Hepatocyte (in vitro differentiated cells): ENCODE measurements around the gene ZNF385B.

ENCODE experiments used
- CTCF ChIP-seq: fragments of 200-600 bp; sonication (generic); IDR thresholded peaks from 2 replicates; pipeline ENCODE4 v1.5.1; 2016; ENCODE audit warnings: antibody characterized with exemption, mild to moderate bottlenecking; ENCODE audit not compliant: poor library complexity
- EZH2 ChIP-seq: fragments of 200-600 bp; sonication (generic); IDR thresholded peaks from 2 replicates; pipeline ENCODE4 v1.6.1; 2016; ENCODE audit warnings: antibody characterized with exemption, mild to moderate bottlenecking, borderline replicate concordance

- no peak for TF ChIP-seq CTCF
- no peak for TF ChIP-seq EZH2
These were observed 342.6 kb downstream of the ZNF385B start for GRCh38 chr2:179518830-179519229.
